Endothelial cell of umbilical vein (primary cell): Measurements from ENCODE around the gene RASSF10. TPM values are rescaled to one million over a fixed set of nuclear protein-coding genes. Genes with fewer than 3 reads are reported as not detected.

Experiments used
- BruUV-seq: library from RNA; stranded (reverse); fragments of 400-500 nt; replicated peaks from 2 replicates; lab custom pipeline; 2021; lab: Mats Ljungman, UMichigan
- CTCF ChIA-PET: fragments of 300-600, 350-600 bp; sonication (Branson Sonifier 250); formaldehyde crosslinking; loops from one replicate; lab custom pipeline; 2021; ENCODE audit warnings: antibody characterized with exemption, inconsistent platforms; lab: Charles Lee
- POLR2A ChIA-PET: fragments of 300-600, 350-600 bp; sonication (Branson Sonifier 250); formaldehyde crosslinking; loops from one replicate; lab custom pipeline; 2021; ENCODE audit warnings: antibody characterized with exemption, inconsistent platforms; lab: Charles Lee
- DNase-seq: peaks from one replicate; pipeline ENCODE4 v3.0.0-alpha.2; 2011; ENCODE audit warnings: low read depth, low spot score
- FAIRE-seq: peaks from 2 replicates; lab custom pipeline; 2011; peaks lifted over from hg19 to GRCh38; lab: Jason Lieb, UNC
- H2AFZ ChIP-seq: 2 replicates; pipeline ENCODE4 v1.6.0; 2012; ENCODE audit warnings: low read depth, low read length, control low read depth, inconsistent platforms
- H3K27ac ChIP-seq: 2 replicates; pipeline ENCODE4 v1.5.1; 2011; ENCODE audit warnings: low read depth, mild to moderate bottlenecking, control low read depth, low read length, moderate library complexity; ENCODE audit not compliant: insufficient read depth
- H3K27me3 ChIP-seq, 2 experiments: 2 replicates each; pipeline versions ENCODE4 v1.6.0 to v1.6.1; 2011; ENCODE audit warnings: low read length in 2 of 2, mixed read lengths in 1 of 2; ENCODE audit not compliant: control insufficient read depth in 2 of 2, insufficient read depth in 2 of 2
- H3K36me3 ChIP-seq, 2 experiments: 2 replicates in 1 of 2; 3 replicates in 1 of 2; pipeline ENCODE4 v1.5.1; 2011; ENCODE audit warnings: low read length in 2 of 2, mild to moderate bottlenecking in 1 of 2, moderate library complexity in 1 of 2; ENCODE audit not compliant: control insufficient read depth in 2 of 2, insufficient read depth in 2 of 2; ENCODE audit errors: extremely low read depth in 1 of 2
- H3K4me1 ChIP-seq: 3 replicates; pipeline ENCODE4 v1.5.1; 2011; ENCODE audit warnings: mild to moderate bottlenecking, low read length; ENCODE audit not compliant: control insufficient read depth, insufficient read depth; ENCODE audit errors: extremely low read depth
- H3K4me2 ChIP-seq: 2 replicates; pipeline ENCODE4 v1.6.1; 2011; ENCODE audit warnings: low read length, control low read depth, mixed read lengths; ENCODE audit not compliant: insufficient read depth
- H3K4me3 ChIP-seq, 3 experiments: fragments of 200-600 bp in 1 of 3; sonication (generic), shearing (Covaris generic) in 1 of 3; replicated peaks in 1 of 3; 2 replicates each; pipeline ENCODE4 v1.5.1; 2011 to 2016; ENCODE audit warnings: control low read depth in 3 of 3, low read length in 3 of 3, mild to moderate bottlenecking in 2 of 3, inconsistent platforms in 1 of 3, low read depth in 1 of 3, moderate library complexity in 1 of 3; ENCODE audit not compliant: insufficient read depth in 1 of 3
- H3K79me2 ChIP-seq: 2 replicates; pipeline ENCODE4 v1.6.0; 2012; ENCODE audit warnings: low read length, inconsistent platforms; ENCODE audit not compliant: control insufficient read depth, insufficient read depth
- H3K9ac ChIP-seq: replicated peaks from 2 replicates; pipeline ENCODE3; 2011; ENCODE audit warnings: low read length, control low read depth; ENCODE audit not compliant: insufficient read depth; ENCODE audit errors: extremely low read depth
- H3K9me1 ChIP-seq: replicated peaks from 3 replicates; pipeline ENCODE4 v1.6.0; 2011; ENCODE audit warnings: mild to moderate bottlenecking, low read length; ENCODE audit not compliant: control insufficient read depth, insufficient read depth; ENCODE audit errors: extremely low read depth
- H3K9me3 ChIP-seq: replicated peaks from 2 replicates; pipeline ENCODE4 v1.5.1; 2012; ENCODE audit warnings: low read length, inconsistent platforms; ENCODE audit not compliant: control insufficient read depth, insufficient read depth
- H4K20me1 ChIP-seq: replicated peaks from 2 replicates; pipeline ENCODE3; 2011; ENCODE audit warnings: mild to moderate bottlenecking, low read length; ENCODE audit not compliant: control insufficient read depth, insufficient read depth; ENCODE audit errors: extremely low read depth
- EZH2 ChIP-seq: IDR thresholded peaks from 2 replicates; pipeline ENCODE4 v1.6.1; 2012; ENCODE audit warnings: borderline replicate concordance, low read depth, mild to moderate bottlenecking, moderate library complexity, low read length, inconsistent platforms; ENCODE audit not compliant: severe bottlenecking
- FOS ChIP-seq: IDR thresholded peaks from 2 replicates; pipeline ENCODE4 v1.6.1; 2011; ENCODE audit warnings: mild to moderate bottlenecking, low read length, moderate library complexity, borderline replicate concordance; ENCODE audit not compliant: insufficient read depth
- GATA2 ChIP-seq: IDR thresholded peaks from 2 replicates; pipeline ENCODE4 v1.7.0; 2011; ENCODE audit warnings: low read depth, mild to moderate bottlenecking, moderate library complexity, mixed read lengths, low read length; ENCODE audit not compliant: insufficient read length, insufficient read depth
- JUN ChIP-seq: IDR thresholded peaks from 2 replicates; pipeline ENCODE4 v1.6.1; 2011; ENCODE audit warnings: borderline replicate concordance, low read depth; ENCODE audit not compliant: insufficient read length, insufficient read depth
- MYC ChIP-seq: IDR thresholded peaks from one replicate; pipeline ENCODE4 v1.6.1; 2011; ENCODE audit warnings: mild to moderate bottlenecking, low read depth, low read length
- POLR2A ChIP-seq: IDR thresholded peaks from 2 replicates; pipeline ENCODE4 v1.6.1; 2012; ENCODE audit warnings: low read depth, mild to moderate bottlenecking, control low read depth, low read length
- POLR2AphosphoS5 ChIP-seq: IDR thresholded peaks from 2 replicates; pipeline ENCODE4 v1.6.1; 2012; ENCODE audit warnings: low read depth, mild to moderate bottlenecking, control low read depth, low read length, moderate library complexity; ENCODE audit not compliant: insufficient read depth
- dilution Hi-C: fragments of 300-500 bp; cut with MboI; formaldehyde crosslinking; loops from one replicate; pipeline ENCODE4 v1.15.0; 2019; ENCODE audit warnings: low sequenced_read_pairs; ENCODE audit not compliant: extremely low pct_ligation_motif_present
- intact Hi-C: fragments of 100-400 bp; cut with micrococcal nuclease; formaldehyde crosslinking; loops from one replicate; pipeline ENCODE4 v1.10.0; 2022
- polyA plus RNA-seq, 4 experiments: library from polyadenylated mRNA; depleted of rRNA in 3 of 4; stranded (reverse) in 3 of 4; unstranded in 1 of 4; fragments of >200 nt; gene quantifications; 2 replicates each; pipeline versions ENCODE4 v1.2.1 to v1.2.3, GENCODE V29; 2011 to 2012; ENCODE audit warnings: missing spikeins in 1 of 4
- total RNA-seq: library from RNA; stranded (reverse); gene quantifications from 2 replicates; pipeline ENCODE4 v1.2.3, GENCODE V29; 2021
- TF ChIP-seq, protein P1 (sequence below): IDR thresholded peaks from 2 replicates; pipeline ENCODE4 v1.6.1; 2011; ENCODE audit not compliant: insufficient read depth, insufficient read length
- TF ChIP-seq, protein P2 (sequence below), 2 donors: IDR thresholded peaks; 1 replicate in 1 of 2; 2 replicates in 1 of 2; pipeline ENCODE4 v1.5.1; 2011; ENCODE audit warnings: low read length in 2 of 2, mild to moderate bottlenecking in 2 of 2, moderate library complexity in 2 of 2, control low read depth in 1 of 2, inconsistent platforms in 1 of 2, low read depth in 1 of 2; ENCODE audit not compliant: insufficient read depth in 1 of 2; ENCODE audit errors: extremely low read depth in 1 of 2

The RASSF10 gene
- total and polyA plus RNA-seq, 2 donors (not counting 3 experiments of a cell fraction or from before 2014, with no cell fraction given) = 0.03 TPM; not detected in 1

DNA sequence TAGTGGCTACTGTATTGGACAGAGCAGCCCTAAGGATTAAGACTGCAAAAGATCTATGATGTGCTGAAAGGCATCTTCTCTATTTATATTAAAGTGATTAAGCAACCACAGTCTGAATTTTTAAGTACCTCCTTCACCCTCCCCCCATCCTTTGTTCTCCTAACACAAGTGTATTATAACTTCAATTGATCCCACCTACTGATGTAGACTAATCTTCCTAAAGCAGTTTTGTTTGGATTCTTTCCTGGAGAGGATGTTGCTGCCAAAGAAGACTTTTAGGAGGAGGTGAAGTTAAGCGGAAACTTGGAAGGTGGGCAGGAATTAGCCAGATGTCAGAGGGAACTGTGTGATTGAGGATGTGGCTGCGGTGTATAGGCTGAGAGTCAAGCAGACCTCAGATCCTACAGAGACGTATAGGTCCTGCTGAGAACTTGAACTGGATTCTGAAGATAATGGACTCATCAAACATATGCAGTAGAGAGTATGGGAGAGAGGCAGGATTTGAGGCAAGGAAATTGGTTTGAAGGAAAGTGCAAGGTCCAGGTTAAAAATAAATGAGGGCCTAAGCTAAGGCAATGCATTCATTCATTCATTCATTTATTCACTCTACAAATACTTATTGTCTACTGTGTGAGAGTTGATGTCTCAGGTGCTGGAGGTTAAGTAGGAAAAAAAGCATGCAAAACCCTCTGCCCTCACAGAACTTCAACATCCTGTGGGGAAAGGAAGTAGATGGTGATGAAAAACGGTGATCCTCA is 5.2 kb upstream of the RASSF10 start:
- FAIRE-seq = no peak
- no TSS peak for BruUV-seq
- Histone ChIP-seq H4K20me1 (no peaks in the 10 kb centered on the region), H3K79me2 (no peaks in the 10 kb centered on the region), H3K4me3 (no peak overlapping the region), H3K36me3 (no peaks in the 10 kb centered on the region), H3K9me1 (no peaks in the 10 kb centered on the region), H3K4me2 (no peak overlapping the region), H3K9me3 (no peaks in the 10 kb centered on the region), H3K27me3 (peaks cover 52 to 65% of the 10 kb centered on the region in 2 experiments), H3K4me1 (peaks cover 2% of the 10 kb centered on the region), H3K27ac (no peak overlapping the region), H2AFZ (no peak overlapping the region), H3K9ac (no peak overlapping the region)
- ChIA-PET CTCF (no interaction called here), POLR2A (no interaction called here)
- TF ChIP-seq FOS = no peak
- no peak for TF ChIP-seq GATA2
- TF ChIP-seq JUN = no peak
- TF ChIP-seq MYC = no peak
- no peak for TF ChIP-seq POLR2A
- TF ChIP-seq, protein P1, sequence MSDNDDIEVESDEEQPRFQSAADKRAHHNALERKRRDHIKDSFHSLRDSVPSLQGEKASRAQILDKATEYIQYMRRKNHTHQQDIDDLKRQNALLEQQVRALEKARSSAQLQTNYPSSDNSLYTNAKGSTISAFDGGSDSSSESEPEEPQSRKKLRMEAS = no peak
- TF ChIP-seq, protein P2, sequence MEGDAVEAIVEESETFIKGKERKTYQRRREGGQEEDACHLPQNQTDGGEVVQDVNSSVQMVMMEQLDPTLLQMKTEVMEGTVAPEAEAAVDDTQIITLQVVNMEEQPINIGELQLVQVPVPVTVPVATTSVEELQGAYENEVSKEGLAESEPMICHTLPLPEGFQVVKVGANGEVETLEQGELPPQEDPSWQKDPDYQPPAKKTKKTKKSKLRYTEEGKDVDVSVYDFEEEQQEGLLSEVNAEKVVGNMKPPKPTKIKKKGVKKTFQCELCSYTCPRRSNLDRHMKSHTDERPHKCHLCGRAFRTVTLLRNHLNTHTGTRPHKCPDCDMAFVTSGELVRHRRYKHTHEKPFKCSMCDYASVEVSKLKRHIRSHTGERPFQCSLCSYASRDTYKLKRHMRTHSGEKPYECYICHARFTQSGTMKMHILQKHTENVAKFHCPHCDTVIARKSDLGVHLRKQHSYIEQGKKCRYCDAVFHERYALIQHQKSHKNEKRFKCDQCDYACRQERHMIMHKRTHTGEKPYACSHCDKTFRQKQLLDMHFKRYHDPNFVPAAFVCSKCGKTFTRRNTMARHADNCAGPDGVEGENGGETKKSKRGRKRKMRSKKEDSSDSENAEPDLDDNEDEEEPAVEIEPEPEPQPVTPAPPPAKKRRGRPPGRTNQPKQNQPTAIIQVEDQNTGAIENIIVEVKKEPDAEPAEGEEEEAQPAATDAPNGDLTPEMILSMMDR (IDR thresholded peaks at IDR 0.05; ENCODE audit: extremely low read depth in 1 of 2, insufficient read depth in 1 of 2, low read depth in 1 of 2, low read length in 2 of 2) = no peak
- no peak for TF ChIP-seq EZH2
- TF ChIP-seq POLR2AphosphoS5 = no peak
- dilution Hi-C loops (no loop called here), intact Hi-C loops (no loop called here)
- DNase-seq = no peak
